Stomach (tissue), 9 donors: ENCODE data around the gene FRYL. TPM values are rescaled to one million over a fixed set of nuclear protein-coding genes. Genes with fewer than 3 reads are reported as not detected.
A peak's percentile ranks its signal among the peaks of the same experiment; 100 is the strongest.

Source experiments
- DNase-seq, 2 donors: peaks; one replicate each; pipeline versions ENCODE4 v3.0.0 to v3.0.0-alpha.2; 2013 to 2019
- H3K27ac ChIP-seq, 5 donors: fragments of 200-600 bp in 4 of 5; sonication (generic) in 4 of 5; one replicate each; pipeline ENCODE4 v1.5.1; 2013 to 2019; ENCODE audit warnings: mild to moderate bottlenecking in 1 of 5, moderate library complexity in 1 of 5
- H3K27me3 ChIP-seq, 3 donors: fragments of 200-600 bp; sonication (generic); one replicate each; pipeline ENCODE4 v1.5.1; 2017 to 2019; ENCODE audit warnings: mixed run types in 1 of 3
- H3K36me3 ChIP-seq, 4 donors: fragments of 200-600 bp; sonication (generic); 1 replicate in 3 of 4; 2 replicates in 1 of 4; pipeline ENCODE4 v1.5.1; 2016 to 2019
- H3K4me1 ChIP-seq, 4 donors: fragments of 200-600 bp; sonication (generic); one replicate each; pipeline ENCODE4 v1.5.1; 2016 to 2019
- H3K4me3 ChIP-seq, 4 donors: fragments of 200-600 bp; sonication (generic) in 3 of 4; one replicate each; pipeline ENCODE4 v1.5.1; 2016 to 2019; ENCODE audit warnings: mild to moderate bottlenecking in 1 of 4
- H3K9me3 ChIP-seq, 4 donors: fragments of 200-600 bp; sonication (generic); one replicate each; pipeline ENCODE4 v1.5.1; 2016 to 2019
- CTCF ChIP-seq, 7 experiments: fragments of 450-650 bp in 4 of 7; fragments of 200-600 bp in 3 of 7; sonication (generic) in 3 of 7; IDR thresholded peaks; one replicate each; pipeline ENCODE4 v1.5.1; 2016 to 2019; ENCODE audit warnings: antibody characterized with exemption in 7 of 7, control low read depth in 2 of 7, mild to moderate bottlenecking in 1 of 7
- EP300 ChIP-seq: sonication (generic); formaldehyde crosslinking; IDR thresholded peaks from one replicate; pipeline ENCODE4 v1.6.1; 2017; ENCODE audit warnings: antibody characterized with exemption
- POLR2A ChIP-seq, 4 donors: fragments of 450-650 bp; IDR thresholded peaks; one replicate each; pipeline ENCODE4 v1.6.1; 2016; ENCODE audit warnings: antibody characterized with exemption in 4 of 4, control low read depth in 2 of 4, mild to moderate bottlenecking in 1 of 4, moderate library complexity in 1 of 4
- POLR2AphosphoS5 ChIP-seq, 3 donors: sonication (generic); formaldehyde crosslinking; IDR thresholded peaks; one replicate each; pipeline ENCODE4 v1.6.1; 2016; ENCODE audit warnings: antibody characterized with exemption in 3 of 3
- WGBS, 5 donors: extraction: QIAGEN DNeasy Blood & Tissue Kit in 3 of 5; methylation state at CpG; one replicate each; pipeline versions ENCODE4 v1.1.5 to v1.1.7; 2013 to 2018; 5-methylcytosine and 5-hydroxymethylcytosine counted together
- intact Hi-C: fragments of 100-400 bp; cut with DNase I; formaldehyde crosslinking; loops from one replicate; pipeline ENCODE4 v1.15.1; 2023; ENCODE audit warnings: low total_unique reads
- polyA plus RNA-seq, 3 donors: library from polyadenylated mRNA; stranded (reverse); fragments of 200-250 nt; gene quantifications; one replicate each; pipeline ENCODE4 v1.2.3, GENCODE V29; 2013
- total RNA-seq, 5 donors: library from RNA; depleted of rRNA; stranded (reverse); fragments of >200 nt; gene quantifications; one replicate each; pipeline versions ENCODE4 v1.1.0 to v1.2.3, GENCODE V29; 2014 to 2016
- donor health status: healthy with polysubstance abuse.
- donor health status: Bipolar disorder and iron deficiency.
- donor health status: healthy.

The FRYL gene
- total and polyA plus RNA-seq, 8 donors = 6.4 to 697 (median 67.0) TPM

- peaks cover 14 to 76% (median 63%) of the 10 kb centered on the region in 4 donors for H3K36me3 ChIP-seq
- intact Hi-C loops = no loop called here
These were observed 191.6 kb downstream of the FRYL start for GRCh38 chr4:48588230-48589097.

GRCh38 chr4:48585401-48585800, 194.7 kb downstream of the FRYL start:
- H3K9me3 ChIP-seq = no peaks in the 10 kb centered on the region
- no peaks in the 10 kb centered on the region for H3K27me3 ChIP-seq
- no peak for TF ChIP-seq POLR2A (IDR thresholded peaks at IDR 0.05)
- no peak for TF ChIP-seq CTCF (IDR thresholded peaks at IDR 0.05)
- TF ChIP-seq POLR2AphosphoS5 (IDR thresholded peaks at IDR 0.05) = no peak
- TF ChIP-seq EP300 = no peak
- no peak overlapping the region for H3K4me3 ChIP-seq
- no peak overlapping the region for H3K27ac ChIP-seq
- 87 to 97% (median 93%) methylated on average over 2 of the region's 2 CpGs for WGBS, 5 donors
- H3K4me1 ChIP-seq = no peaks in the 10 kb centered on the region
- intact Hi-C loops = no loop called here
- H3K36me3 ChIP-seq = peaks cover 20 to 93% (median 87%) of the 10 kb centered on the region in 4 donors
- DNase-seq = no peak

More at GRCh38 chr4:48588230-48589097, 191.6 kb downstream of the FRYL start:
- TF ChIP-seq EP300 (no peak), CTCF (IDR thresholded peaks at IDR 0.05) (no peak), POLR2A (IDR thresholded peaks at IDR 0.05) (no peak), POLR2AphosphoS5 (IDR thresholded peaks at IDR 0.05) (no peak)
- no peaks in the 10 kb centered on the region for H3K27me3 ChIP-seq
- H3K9me3 ChIP-seq = no peaks in the 10 kb centered on the region
- no peak overlapping the region for H3K27ac ChIP-seq
- no peak overlapping the region for H3K4me3 ChIP-seq
- H3K4me1 ChIP-seq = no peaks in the 10 kb centered on the region
- DNase-seq = no peak
- WGBS, 5 donors = 67 to 92% (median 77%) methylated on average over 3 of the region's 3 CpGs

- H3K4me3 ChIP-seq = no peak overlapping the region
- 4 to 8% (median 6%) methylated on average over 3 of the region's 3 CpGs for WGBS, 5 donors
- TF ChIP-seq CTCF (IDR thresholded peaks at IDR 0.05) = peak in 5 of 7 experiments; percentile 80 to 95 (median 89)
- no peak for TF ChIP-seq EP300
- peak in 2 of 3 donors; percentile 32 to 54 for TF ChIP-seq POLR2AphosphoS5 (IDR thresholded peaks at IDR 0.05)
- H3K27me3 ChIP-seq = no peaks in the 10 kb centered on the region
- no peak overlapping the region for H3K27ac ChIP-seq
- intact Hi-C loops = loop anchor here (5.0 kb wide), 1 partner anchor 384 kb away; no protein-coding TSS in a partner anchor
- no peaks in the 10 kb centered on the region for H3K4me1 ChIP-seq
- DNase-seq = peak; percentile 60 to 88
- H3K36me3 ChIP-seq = peaks cover 19 to 78% (median 61%) of the 10 kb centered on the region in 4 donors
- H3K9me3 ChIP-seq = no peaks in the 10 kb centered on the region
These were observed 201.7 kb downstream of the FRYL start for GRCh38 chr4:48578132-48578968.

- 82 to 90% (median 87%) methylated on average over 6 of the region's 6 CpGs for WGBS, 5 donors
- TF ChIP-seq POLR2AphosphoS5 (IDR thresholded peaks at IDR 0.05) (no peak), CTCF (IDR thresholded peaks at IDR 0.05) (no peak), EP300 (no peak), POLR2A (IDR thresholded peaks at IDR 0.05) (no peak)
- no peak for DNase-seq
- H3K27me3 ChIP-seq = no peaks in the 10 kb centered on the region
- H3K4me3 ChIP-seq = no peak overlapping the region
- no peak overlapping the region for H3K27ac ChIP-seq
- H3K36me3 ChIP-seq = peaks cover 19 to 78% (median 62%) of the 10 kb centered on the region in 4 donors
- H3K9me3 ChIP-seq = no peaks in the 10 kb centered on the region
- H3K4me1 ChIP-seq = no peaks in the 10 kb centered on the region
- intact Hi-C loops = loop anchor here (5.0 kb wide), 1 partner anchor 386 kb away; no protein-coding TSS in a partner anchor
These were observed 204.1 kb downstream of the FRYL start for GRCh38 chr4:48575964-48576363.
